Mesothelial cell of epicardium (in vitro differentiated cells): ENCODE results near the gene CTXND1. TPM values are rescaled to one million over a fixed set of nuclear protein-coding genes. Genes with fewer than 3 reads are reported as not detected.

ENCODE experiments used
- DNase-seq, 2 experiments: peaks; one replicate each; pipeline ENCODE4 v3.0.0; 2021; ENCODE audit warnings: low spot score in 2 of 2; ENCODE audit not compliant: unreplicated experiment in 2 of 2
- H3K27ac Mint-ChIP-seq: 2 replicates; pipeline ENCODE4 v1.8.0; 2021; ENCODE audit warnings: mixed read lengths
- H3K27me3 Mint-ChIP-seq: 2 replicates; pipeline ENCODE4 v1.8.0; 2021; ENCODE audit warnings: low read depth, mixed read lengths
- H3K36me3 Mint-ChIP-seq: 2 replicates; pipeline ENCODE4 v1.8.0; 2021; ENCODE audit warnings: mixed read lengths
- H3K4me1 Mint-ChIP-seq: 2 replicates; pipeline ENCODE4 v1.8.0; 2021; ENCODE audit warnings: mixed read lengths
- H3K4me3 Mint-ChIP-seq: 2 replicates; pipeline ENCODE4 v1.8.0; 2021; ENCODE audit warnings: mild to moderate bottlenecking, moderate library complexity, mixed read lengths
- H3K9me3 Mint-ChIP-seq: 2 replicates; pipeline ENCODE4 v1.8.0; 2021; ENCODE audit warnings: mixed read lengths
- total RNA-seq: library from RNA; stranded (reverse); gene quantifications from 3 replicates; pipeline ENCODE4 v1.2.1, GENCODE V29; 2021
- TF ChIP-seq, protein P1 (sequence below): fragments of 200-600 bp; sonication (generic); IDR thresholded peaks from one replicate; pipeline ENCODE4 v1.5.0; 2021; ENCODE audit warnings: antibody characterized with exemption; ENCODE audit not compliant: unreplicated experiment

The CTXND1 gene
- total RNA-seq, 1 donor from 2014 or later: not detected

DNA sequence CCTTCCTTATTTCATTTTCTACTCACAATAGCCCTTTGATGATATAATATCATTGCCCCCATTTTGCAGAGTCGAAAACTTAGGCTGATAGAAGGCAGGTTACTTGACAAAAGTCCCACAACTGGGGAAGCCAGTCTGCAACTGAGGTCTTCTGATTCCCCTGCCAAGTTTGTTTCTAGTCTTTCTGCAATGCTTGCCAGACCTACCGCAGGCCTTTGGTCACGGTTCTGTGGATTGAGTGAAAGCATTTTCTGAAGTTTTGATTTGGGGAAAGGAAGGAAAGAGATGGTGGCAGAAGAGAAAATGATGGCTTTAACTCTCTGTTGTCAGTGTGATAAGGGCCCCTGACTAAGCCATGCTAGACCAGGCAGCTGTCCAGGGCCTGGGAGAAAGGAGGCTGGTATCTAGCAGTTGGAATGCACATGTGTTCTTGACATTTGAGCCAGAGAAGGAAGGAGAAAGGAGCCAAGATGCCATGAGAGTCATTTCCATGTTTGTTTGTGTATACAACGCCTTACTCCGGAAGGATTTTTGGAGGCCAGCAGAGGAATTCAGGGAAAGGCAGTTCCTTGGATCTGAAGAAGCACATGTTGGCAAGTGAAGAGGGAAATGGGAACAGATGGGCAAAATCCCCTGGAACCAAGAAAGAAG, 69.3 kb downstream of the CTXND1 start:
- Mint-ChIP-seq H3K4me3 (no peak overlapping the region), H3K36me3 (peaks cover 50% of the 10 kb centered on the region), H3K27me3 (no peaks in the 10 kb centered on the region), H3K4me1 (no peaks in the 10 kb centered on the region), H3K9me3 (peaks cover 4% of the 10 kb centered on the region), H3K27ac (no peak overlapping the region)
- TF ChIP-seq, protein P1, sequence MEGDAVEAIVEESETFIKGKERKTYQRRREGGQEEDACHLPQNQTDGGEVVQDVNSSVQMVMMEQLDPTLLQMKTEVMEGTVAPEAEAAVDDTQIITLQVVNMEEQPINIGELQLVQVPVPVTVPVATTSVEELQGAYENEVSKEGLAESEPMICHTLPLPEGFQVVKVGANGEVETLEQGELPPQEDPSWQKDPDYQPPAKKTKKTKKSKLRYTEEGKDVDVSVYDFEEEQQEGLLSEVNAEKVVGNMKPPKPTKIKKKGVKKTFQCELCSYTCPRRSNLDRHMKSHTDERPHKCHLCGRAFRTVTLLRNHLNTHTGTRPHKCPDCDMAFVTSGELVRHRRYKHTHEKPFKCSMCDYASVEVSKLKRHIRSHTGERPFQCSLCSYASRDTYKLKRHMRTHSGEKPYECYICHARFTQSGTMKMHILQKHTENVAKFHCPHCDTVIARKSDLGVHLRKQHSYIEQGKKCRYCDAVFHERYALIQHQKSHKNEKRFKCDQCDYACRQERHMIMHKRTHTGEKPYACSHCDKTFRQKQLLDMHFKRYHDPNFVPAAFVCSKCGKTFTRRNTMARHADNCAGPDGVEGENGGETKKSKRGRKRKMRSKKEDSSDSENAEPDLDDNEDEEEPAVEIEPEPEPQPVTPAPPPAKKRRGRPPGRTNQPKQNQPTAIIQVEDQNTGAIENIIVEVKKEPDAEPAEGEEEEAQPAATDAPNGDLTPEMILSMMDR: no peak
- DNase-seq: no peak

- no peaks in the 10 kb centered on the region for H3K27me3 Mint-ChIP-seq
- H3K27ac Mint-ChIP-seq: no peak overlapping the region
- peaks cover 4% of the 10 kb centered on the region for H3K9me3 Mint-ChIP-seq
- TF ChIP-seq, protein P1: no peak
- H3K4me3 Mint-ChIP-seq: no peak overlapping the region
- peaks cover 38% of the 10 kb centered on the region for H3K36me3 Mint-ChIP-seq
- no peaks in the 10 kb centered on the region for H3K4me1 Mint-ChIP-seq
- no peak for DNase-seq
Observed at GRCh38 chr15:80180986-80181385, 71.0 kb downstream of the CTXND1 start.

- Mint-ChIP-seq H3K27ac (no peak overlapping the region), H3K27me3 (no peaks in the 10 kb centered on the region), H3K4me1 (no peaks in the 10 kb centered on the region), H3K4me3 (no peak overlapping the region), H3K9me3 (peaks cover 4% of the 10 kb centered on the region), H3K36me3 (peaks cover 39% of the 10 kb centered on the region)
- DNase-seq: no peak
- TF ChIP-seq, protein P1: no peak
Observed at GRCh38 chr15:80180468-80180867, 71.5 kb downstream of the CTXND1 start.

DNA sequence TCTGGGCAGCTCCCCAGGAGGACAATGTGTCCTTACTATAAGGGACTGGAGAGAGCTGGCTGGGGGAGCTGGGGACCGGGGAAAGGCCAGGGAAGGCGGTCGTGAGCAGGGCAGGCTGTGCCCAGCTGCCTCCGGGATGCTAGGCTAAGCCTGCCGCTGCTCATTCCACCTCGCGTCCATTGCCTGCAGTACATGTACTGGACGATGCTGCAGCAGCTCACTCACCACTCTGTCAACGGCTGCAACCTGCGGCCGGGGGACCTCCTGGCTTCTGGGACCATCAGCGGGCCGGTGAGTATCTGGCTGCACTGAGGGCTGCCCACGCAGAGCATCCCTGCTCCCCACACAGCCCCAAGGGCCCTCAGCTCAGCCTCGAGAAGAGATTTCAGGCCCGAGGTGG, 72.1 kb downstream of the CTXND1 start:
- Mint-ChIP-seq H3K36me3 (peaks cover 36% of the 10 kb centered on the region), H3K4me1 (no peaks in the 10 kb centered on the region), H3K9me3 (no peaks in the 10 kb centered on the region), H3K27me3 (no peaks in the 10 kb centered on the region), H3K27ac (no peak overlapping the region), H3K4me3 (no peak overlapping the region)
- TF ChIP-seq, protein P1: no peak
- DNase-seq: no peak

GRCh38 chr15:80179025-80179759, 72.8 kb downstream of the CTXND1 start:
- Mint-ChIP-seq H3K4me1 (no peaks in the 10 kb centered on the region), H3K36me3 (peaks cover 33% of the 10 kb centered on the region), H3K27ac (no peak overlapping the region), H3K9me3 (no peaks in the 10 kb centered on the region), H3K27me3 (no peaks in the 10 kb centered on the region), H3K4me3 (no peak overlapping the region)
- no peak for DNase-seq
- TF ChIP-seq, protein P1: no peak
